ENCODE data around the gene ZNF446. TPM values are rescaled to one million over a fixed set of nuclear protein-coding genes. Genes with fewer than 3 reads are reported as not detected.

Gene ZNF446
- total and polyA plus RNA-seq, 9 of the 15 experiments (the other 6 are each of a cell fraction or from before 2014, with no cell fraction given): 0.07 to 4.8 (median 1.2) TPM

GRCh38 chr19:58451358-58452101 is 24.6 kb upstream of the ZNF446 start, which contains the start of gene ZNF324B (continued):
- peak; percentile 95 for TF ChIP-seq ARID4B (CRISPR knock-in tag; IDR thresholded peaks at IDR 0.05)
- no peak for TF ChIP-seq PURB (CRISPR knock-in tag; IDR thresholded peaks at IDR 0.05; ENCODE audit: low read depth)
- TF ChIP-seq GMEB1 (CRISPR knock-in tag; IDR thresholded peaks at IDR 0.05): peak; percentile 4; the same call in 1 of the 2 replicates
- TF ChIP-seq ZNF184 (CRISPR knock-in tag; IDR thresholded peaks at IDR 0.05): no peak
- no peak for TF ChIP-seq MCM2 (IDR thresholded peaks at IDR 0.05; ENCODE audit: low read depth)
- peak; percentile 84 for TF ChIP-seq CREB3L1 (IDR thresholded peaks at IDR 0.05; ENCODE audit: borderline replicate concordance, low read depth)
- TF ChIP-seq TSC22D4 (tag; IDR thresholded peaks at IDR 0.05): no peak
- TF ChIP-seq THAP7 (CRISPR knock-in tag; IDR thresholded peaks at IDR 0.05): 0 out of 2 replicates have a peak, but pooled peaks have one; percentile 33
- TF ChIP-seq ZNF696 (CRISPR knock-in tag; conservative IDR thresholded peaks at IDR 0.05): no peak
- peak in 1 of 2 experiments; percentile 45; a peak in 2 of 4 replicates for TF ChIP-seq SRF (CRISPR knock-in tag; IDR thresholded peaks at IDR 0.05)
- 0 out of 2 replicates have a peak, but pooled peaks have one; percentile 60 for TF ChIP-seq E4F1 (CRISPR knock-in tag; IDR thresholded peaks at IDR 0.05; ENCODE audit: borderline replicate concordance)
- TF ChIP-seq HOXB6 (CRISPR knock-in tag; IDR thresholded peaks at IDR 0.05; ENCODE audit: borderline replicate concordance): no peak
- peak; percentile 81 for TF ChIP-seq E2F3 (CRISPR knock-in tag; IDR thresholded peaks at IDR 0.05)
- TF ChIP-seq MXI1 (IDR thresholded peaks at IDR 0.05; ENCODE audit: low read depth, low read length): peak; percentile 87
- peak; percentile 64 for TF ChIP-seq MEIS2 (IDR thresholded peaks at IDR 0.05; ENCODE audit: partially characterized antibody)
- peak; percentile 87 for TF ChIP-seq HNRNPLL (IDR thresholded peaks at IDR 0.05; ENCODE audit: low read depth, low read length, poor library complexity, severe bottlenecking)
